IMR-90 (cell line): ENCODE measurements around the gene CGNL1. TPM values are rescaled to one million over a fixed set of nuclear protein-coding genes. Genes with fewer than 3 reads are reported as not detected.

ENCODE experiments used
- ATAC-seq: fragments of 200-7000 bp; cut with Tn5 transposase; 2 replicates; pipeline ENCODE4 v1.9.1; 2020; ENCODE audit warnings: low read depth, mild to moderate bottlenecking, moderate library complexity
- BruUV-seq: library from RNA; stranded (reverse); fragments of 400-500 nt; replicated peaks from 2 replicates; lab custom pipeline; 2021; lab: Mats Ljungman, UMichigan
- CTCF ChIA-PET: fragments of 300-600 bp; formaldehyde crosslinking; extraction: SDS; loops from one replicate; lab custom pipeline; 2021; ENCODE audit warnings: antibody characterized with exemption; lab: Yijun Ruan, JAX
- POLR2A ChIA-PET: fragments of 300-600 bp; sonication (Branson Sonifier 250); formaldehyde crosslinking; loops from one replicate; lab custom pipeline; 2022; ENCODE audit warnings: antibody characterized with exemption; ENCODE audit not compliant: unreplicated experiment; lab: Charles Lee
- DNase-seq: peaks from one replicate; pipeline ENCODE4 v3.0.0; 2013
- H2AFZ ChIP-seq: replicated peaks from 2 replicates; pipeline ENCODE3; 2013; ENCODE audit warnings: low read length, mild to moderate bottlenecking; ENCODE audit not compliant: poor library complexity
- H2AK5ac ChIP-seq: 2 replicates; pipeline ENCODE4 v1.6.1; 2013; ENCODE audit warnings: low read depth, low read length, inconsistent platforms
- H2AK9ac ChIP-seq: replicated peaks from 2 replicates; pipeline ENCODE3; 2013; ENCODE audit warnings: mild to moderate bottlenecking, low read depth, low read length, moderate library complexity; ENCODE audit not compliant: poor library complexity
- H2BK120ac ChIP-seq: 2 replicates; pipeline ENCODE4 v1.6.1; 2013; ENCODE audit warnings: low read depth, low read length, inconsistent platforms
- H2BK15ac ChIP-seq: 3 replicates; pipeline ENCODE4 v1.6.1; 2013; ENCODE audit warnings: low read depth, low read length, inconsistent platforms
- H2BK20ac ChIP-seq: 2 replicates; pipeline ENCODE4 v1.6.1; 2013; ENCODE audit warnings: low read depth, mild to moderate bottlenecking, inconsistent platforms, low read length, moderate library complexity
- H2BK5ac ChIP-seq: 2 replicates; pipeline ENCODE4 v1.6.1; 2013; ENCODE audit warnings: mild to moderate bottlenecking, low read depth, low read length, inconsistent platforms; ENCODE audit not compliant: poor library complexity, severe bottlenecking
- H3K14ac ChIP-seq: replicated peaks from 2 replicates; pipeline ENCODE4 v1.6.1; 2013; ENCODE audit warnings: low read depth, low read length, inconsistent platforms
- H3K18ac ChIP-seq: 2 replicates; pipeline ENCODE4 v1.6.1; 2013; ENCODE audit warnings: low read depth, low read length, control low read depth
- H3K23ac ChIP-seq: 2 replicates; pipeline ENCODE4 v1.6.1; 2013; ENCODE audit warnings: low read depth, low read length, inconsistent platforms
- H3K27ac ChIP-seq: 2 replicates; pipeline ENCODE4 v1.5.1; 2013; ENCODE audit warnings: mild to moderate bottlenecking, control low read depth, low read length; ENCODE audit not compliant: insufficient read depth
- H3K27me3 ChIP-seq: 2 replicates; pipeline ENCODE4 v1.6.1; 2013; ENCODE audit warnings: low read length; ENCODE audit not compliant: control insufficient read depth, insufficient read depth
- H3K36me3 ChIP-seq: 2 replicates; pipeline ENCODE4 v1.6.1; 2013; ENCODE audit warnings: low read length, mixed read lengths; ENCODE audit not compliant: control insufficient read depth, insufficient read depth
- H3K4ac ChIP-seq: 2 replicates; pipeline ENCODE4 v1.6.1; 2013; ENCODE audit warnings: low read depth, low read length, inconsistent platforms
- H3K4me1 ChIP-seq: 2 replicates; pipeline ENCODE4 v1.6.1; 2013; ENCODE audit warnings: low read length, mixed read lengths; ENCODE audit not compliant: control insufficient read depth, insufficient read depth
- H3K4me2 ChIP-seq: 2 replicates; pipeline ENCODE4 v1.6.1; 2013; ENCODE audit warnings: low read depth, mild to moderate bottlenecking, control low read depth, low read length, moderate library complexity
- H3K4me3 ChIP-seq: 2 replicates; pipeline ENCODE4 v1.5.1; 2013; ENCODE audit warnings: low read depth, mild to moderate bottlenecking, control low read depth, low read length, moderate library complexity; ENCODE audit not compliant: insufficient read depth
- H3K56ac ChIP-seq: 2 replicates; pipeline ENCODE4 v1.6.1; 2013; ENCODE audit warnings: low read length, inconsistent platforms; ENCODE audit not compliant: insufficient read depth; ENCODE audit errors: extremely low read depth
- H3K79me1 ChIP-seq, 2 experiments: 2 replicates each; pipeline ENCODE4 v1.6.1; 2013; ENCODE audit warnings: low read length in 2 of 2, inconsistent platforms in 1 of 2, low read depth in 1 of 2
- H3K9ac ChIP-seq: 2 replicates; pipeline ENCODE4 v1.6.1; 2013; ENCODE audit warnings: low read depth, low read length, control low read depth
- H3K9me1 ChIP-seq: 2 replicates; pipeline ENCODE4 v1.6.1; 2013; ENCODE audit warnings: low read length, inconsistent platforms; ENCODE audit not compliant: insufficient read depth
- H3K9me3 ChIP-seq: 2 replicates; pipeline ENCODE4 v1.6.1; 2013; ENCODE audit warnings: low read length; ENCODE audit not compliant: control insufficient read depth, insufficient read depth
- H4K20me1 ChIP-seq: 2 replicates; pipeline ENCODE4 v1.6.1; 2013; ENCODE audit warnings: low read length, inconsistent platforms; ENCODE audit not compliant: insufficient read depth
- H4K5ac ChIP-seq: 2 replicates; pipeline ENCODE4 v1.6.1; 2013; ENCODE audit warnings: mild to moderate bottlenecking, low read depth, low read length, control low read depth
- H4K8ac ChIP-seq, 2 experiments: 2 replicates each; pipeline ENCODE4 v1.6.1; 2013; ENCODE audit warnings: low read depth in 2 of 2, low read length in 2 of 2, control low read depth in 1 of 2, inconsistent platforms in 1 of 2
- H4K91ac ChIP-seq: 2 replicates; pipeline ENCODE4 v1.6.1; 2013; ENCODE audit warnings: low read depth, low read length, inconsistent platforms; ENCODE audit not compliant: insufficient read depth
- BHLHE40 ChIP-seq: fragments of 150-350 bp; IDR thresholded peaks from 2 replicates; pipeline ENCODE4 v1.6.1; 2016; ENCODE audit warnings: mild to moderate bottlenecking, low read depth, low read length
- CEBPB ChIP-seq: IDR thresholded peaks from 2 replicates; pipeline ENCODE4 v1.6.1; 2012; ENCODE audit warnings: low read depth, low read length, improper control_type of control experiment
- CHD1 ChIP-seq: IDR thresholded peaks from 2 replicates; pipeline ENCODE4 v1.6.1; 2012; ENCODE audit warnings: low read depth, low read length, improper control_type of control experiment
- CTCF ChIP-seq: conservative IDR thresholded peaks from 2 replicates; pipeline ENCODE4 v1.5.1; 2012; ENCODE audit warnings: mild to moderate bottlenecking, low read depth, low read length, improper control_type of control experiment
- ELK1 ChIP-seq: fragments of 150-350 bp; IDR thresholded peaks from 2 replicates; pipeline ENCODE4 v1.6.1; 2016; ENCODE audit warnings: low read depth, mild to moderate bottlenecking, low read length, moderate library complexity, borderline replicate concordance
- FOS ChIP-seq: fragments of 150-350 bp; IDR thresholded peaks from 2 replicates; pipeline ENCODE4 v1.6.1; 2016; ENCODE audit warnings: low read depth, low read length
- MAFK ChIP-seq: IDR thresholded peaks from 2 replicates; pipeline ENCODE4 v1.6.1; 2012; ENCODE audit warnings: low read depth, low read length, improper control_type of control experiment
- MAZ ChIP-seq: IDR thresholded peaks from 2 replicates; pipeline ENCODE4 v1.6.1; 2012; ENCODE audit warnings: low read depth, mild to moderate bottlenecking, low read length, improper control_type of control experiment, moderate library complexity, borderline replicate concordance
- MXI1 ChIP-seq: IDR thresholded peaks from 2 replicates; pipeline ENCODE4 v1.6.1; 2012; ENCODE audit warnings: low read depth, mild to moderate bottlenecking, low read length, moderate library complexity, borderline replicate concordance
- NFE2L2 ChIP-seq: fragments of 150-350 bp; IDR thresholded peaks from 2 replicates; pipeline ENCODE4 v1.6.1; 2016; ENCODE audit warnings: low read depth, mild to moderate bottlenecking, low read length
- POLR2A ChIP-seq: IDR thresholded peaks from 2 replicates; pipeline ENCODE4 v1.6.1; 2012; ENCODE audit warnings: mild to moderate bottlenecking, low read depth, low read length
- RAD21 ChIP-seq: IDR thresholded peaks from 2 replicates; pipeline ENCODE4 v1.6.1; 2012; ENCODE audit warnings: low read length, improper control_type of control experiment
- RCOR1 ChIP-seq: IDR thresholded peaks from 2 replicates; pipeline ENCODE4 v1.6.1; 2012; ENCODE audit warnings: mild to moderate bottlenecking, low read length, improper control_type of control experiment; ENCODE audit not compliant: insufficient replicate concordance
- RFX5 ChIP-seq: IDR thresholded peaks from 2 replicates; pipeline ENCODE4 v1.8.0; 2012; ENCODE audit warnings: low read depth, mild to moderate bottlenecking, low read length, moderate library complexity
- SMC3 ChIP-seq: fragments of 150-350 bp; IDR thresholded peaks from 2 replicates; pipeline ENCODE4 v1.6.1; 2016; ENCODE audit warnings: low read depth, mild to moderate bottlenecking, antibody characterized with exemption, low read length, moderate library complexity
- USF2 ChIP-seq: fragments of 150-350 bp; IDR thresholded peaks from 2 replicates; pipeline ENCODE4 v1.6.1; 2017; ENCODE audit warnings: mild to moderate bottlenecking, antibody characterized with exemption, low read length, low read depth
- WGBS, 2 experiments: methylation state at CpG; one replicate each; pipeline versions ENCODE4 v1.1.5 to v1.1.7; 2013; ENCODE audit warnings: missing lambda C conversion rate in 2 of 2; ENCODE audit not compliant: insufficient read length in 1 of 2; ENCODE audit errors: extremely low coverage in 2 of 2; 5-methylcytosine and 5-hydroxymethylcytosine counted together
- dilution Hi-C: fragments of 300-500 bp; cut with HindIII; formaldehyde crosslinking; loops from one replicate; pipeline ENCODE4 v1.14.3; 2018; ENCODE audit warnings: low sequenced_read_pairs; ENCODE audit not compliant: unreplicated experiment
- in situ Hi-C: fragments of 300-500 bp; cut with MboI; formaldehyde crosslinking; loops from 3 replicates; pipeline ENCODE4 v1.14.3; 2019; ENCODE audit warnings: low sequenced_read_pairs, inconsistent platforms, mixed read lengths
- intact Hi-C: fragments of 100-400 bp; cut with micrococcal nuclease; formaldehyde crosslinking; loops from 2 replicates; pipeline ENCODE4 v1.10.0; 2022
- polyA plus RNA-seq, 3 experiments: library from polyadenylated mRNA; depleted of rRNA; stranded (reverse); fragments of >200 nt; gene quantifications; 2 replicates each; pipeline ENCODE4 v1.2.3, GENCODE V29; 2012; ENCODE audit warnings: low replicate concordance in 1 of 3
- total RNA-seq: library from RNA; depleted of rRNA; stranded (reverse); fragments of >200 nt; gene quantifications from 2 replicates; pipeline ENCODE4 v1.2.3, GENCODE V29; 2012

CGNL1 gene
- total and polyA plus RNA-seq, 2 of the 4 experiments (the other 2 are of a cell fraction): 0.07 to 0.18 TPM

- H3K14ac ChIP-seq: no peak overlapping the region
- no peaks in the 10 kb centered on the region for H4K20me1 ChIP-seq
- TF ChIP-seq POLR2A (no peak), RCOR1 (no peak), FOS (no peak), CTCF (no peak), CHD1 (no peak), MAZ (no peak), RFX5 (no peak), SMC3 (no peak), CEBPB (no peak), ELK1 (no peak), NFE2L2 (no peak), MAFK (no peak), USF2 (no peak), RAD21 (no peak), BHLHE40 (no peak), MXI1 (no peak)
- no peak for DNase-seq
- dilution Hi-C loops: no loop called here
- no peak overlapping the region for H3K23ac ChIP-seq
- no peak overlapping the region for H2BK15ac ChIP-seq
- no peaks in the 10 kb centered on the region for H3K4me1 ChIP-seq
- 80% methylated on average over 1 of the region's 7 CpGs; no CpG with 5 or more reads in 1 of the 2 experiments for WGBS, 2 experiments
- no peaks in the 10 kb centered on the region for H3K9me3 ChIP-seq
- H4K5ac ChIP-seq: no peak overlapping the region
- intact Hi-C loops: no loop called here
- H4K91ac ChIP-seq: no peak overlapping the region
- H3K27me3 ChIP-seq: peaks cover 7% of the 10 kb centered on the region; the same call in 1 of the 2 replicates
- no peak overlapping the region for H3K4ac ChIP-seq
- H3K9ac ChIP-seq: no peak overlapping the region
- no peak overlapping the region for H3K56ac ChIP-seq
- H2BK5ac ChIP-seq: no peak overlapping the region
- H3K9me1 ChIP-seq: 0 out of 2 replicates have a peak, but pooled peaks cover 2% of the 10 kb centered on the region
- no peak overlapping the region for H4K8ac ChIP-seq
- no peak overlapping the region for H2BK120ac ChIP-seq
- POLR2A ChIA-PET: no interaction called here
- H2AFZ ChIP-seq: no peak overlapping the region
- no peaks in the 10 kb centered on the region for H3K36me3 ChIP-seq
- no TSS peak for BruUV-seq
- no peaks in the 10 kb centered on the region for H3K79me1 ChIP-seq
- ATAC-seq: no peak
- H2AK5ac ChIP-seq: no peak overlapping the region
- H3K27ac ChIP-seq: no peak overlapping the region
- in situ Hi-C loops: no loop called here
- no peak overlapping the region for H2BK20ac ChIP-seq
- no peak overlapping the region for H3K18ac ChIP-seq
- CTCF ChIA-PET: no interaction called here
- H2AK9ac ChIP-seq: no peak overlapping the region
- H3K4me2 ChIP-seq: no peak overlapping the region
- no peak overlapping the region for H3K4me3 ChIP-seq
These were observed 21.7 kb upstream of the CGNL1 start for GRCh38 chr15:57354436-57355123.
